GM23248 (cell line): ENCODE data around the gene PRKAR1B.

ENCODE experiments used
- EZH2 ChIP-seq: fragments of 200-600 bp; sonication (generic); IDR thresholded peaks from 2 replicates; pipeline ENCODE4 v1.6.1; 2018; ENCODE audit warnings: antibody characterized with exemption, mild to moderate bottlenecking; ENCODE audit not compliant: insufficient read depth, poor library complexity, severe bottlenecking
- EZH2phosphoT487 ChIP-seq: fragments of 200-600 bp; sonication (generic); IDR thresholded peaks from 2 replicates; pipeline ENCODE4 v1.6.1; 2018; ENCODE audit warnings: antibody characterized with exemption, moderate library complexity, mild to moderate bottlenecking, low read depth; ENCODE audit not compliant: insufficient read depth

GRCh38 chr7:620885-621284 lies 106.2 kb downstream of the PRKAR1B start:
- TF ChIP-seq EZH2phosphoT487 (no peak), EZH2 (no peak)
